Panc1 (cell line): ENCODE measurements around the gene SUSD2.
"Not testable (repeated sequence)": the region's sequence is repeated elsewhere in the genome, so short reads cannot be mapped to it uniquely, and the experiment has no call there.

Experiments used
- POLR2AphosphoS5 ChIP-seq: IDR thresholded peaks from 2 replicates; pipeline ENCODE4 v1.6.1; 2012; ENCODE audit warnings: mild to moderate bottlenecking, low read depth, low read length, moderate library complexity
- TF ChIP-seq, protein P1 (sequence below): fragments of 450-650 bp; IDR thresholded peaks from 2 replicates; pipeline ENCODE4 v1.5.1; 2017; ENCODE audit warnings: mild to moderate bottlenecking

DNA sequence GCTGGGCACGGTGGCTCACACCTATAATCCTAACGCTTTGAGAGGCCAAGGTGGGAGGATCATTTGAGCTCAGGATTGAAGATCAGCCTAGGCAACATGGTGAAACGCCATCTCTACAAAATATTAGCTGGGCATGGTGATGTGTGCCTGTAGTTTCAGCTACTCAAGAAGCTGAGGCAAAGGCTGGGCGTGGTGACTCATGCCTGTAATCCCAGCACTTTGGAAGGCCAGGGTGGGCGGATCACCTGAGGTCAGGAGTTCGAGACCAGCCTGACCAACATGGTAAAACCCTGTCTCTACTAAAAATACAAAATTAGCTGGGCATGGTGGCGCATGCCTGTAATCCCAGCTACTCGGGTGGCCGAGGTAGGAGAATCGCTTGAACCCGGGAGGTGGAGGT lies 29.1 kb downstream of the SUSD2 start:
- TF ChIP-seq, protein P1, sequence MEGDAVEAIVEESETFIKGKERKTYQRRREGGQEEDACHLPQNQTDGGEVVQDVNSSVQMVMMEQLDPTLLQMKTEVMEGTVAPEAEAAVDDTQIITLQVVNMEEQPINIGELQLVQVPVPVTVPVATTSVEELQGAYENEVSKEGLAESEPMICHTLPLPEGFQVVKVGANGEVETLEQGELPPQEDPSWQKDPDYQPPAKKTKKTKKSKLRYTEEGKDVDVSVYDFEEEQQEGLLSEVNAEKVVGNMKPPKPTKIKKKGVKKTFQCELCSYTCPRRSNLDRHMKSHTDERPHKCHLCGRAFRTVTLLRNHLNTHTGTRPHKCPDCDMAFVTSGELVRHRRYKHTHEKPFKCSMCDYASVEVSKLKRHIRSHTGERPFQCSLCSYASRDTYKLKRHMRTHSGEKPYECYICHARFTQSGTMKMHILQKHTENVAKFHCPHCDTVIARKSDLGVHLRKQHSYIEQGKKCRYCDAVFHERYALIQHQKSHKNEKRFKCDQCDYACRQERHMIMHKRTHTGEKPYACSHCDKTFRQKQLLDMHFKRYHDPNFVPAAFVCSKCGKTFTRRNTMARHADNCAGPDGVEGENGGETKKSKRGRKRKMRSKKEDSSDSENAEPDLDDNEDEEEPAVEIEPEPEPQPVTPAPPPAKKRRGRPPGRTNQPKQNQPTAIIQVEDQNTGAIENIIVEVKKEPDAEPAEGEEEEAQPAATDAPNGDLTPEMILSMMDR = not testable (repeated sequence)
- TF ChIP-seq POLR2AphosphoS5 = not testable (repeated sequence)
